C1 segment of cervical spinal cord (tissue), 14 donors: Measurements from ENCODE around the gene TNFSF8.
A peak's percentile ranks its signal among the peaks of the same experiment; 100 is the strongest.

Experiments
- DNase-seq, 14 donors: peaks; one replicate each; lab custom pipeline; 2025; lab: John Stamatoyannopoulos, UW

The TNFSF8 gene

GRCh38 chr9:114869845-114870244 lies 60.5 kb downstream of the TNFSF8 start:
- DNase-seq = no peak

GRCh38 chr9:114869378-114869777 lies 61.0 kb downstream of the TNFSF8 start:
- DNase-seq = no peak

GRCh38 chr9:114867327-114867726 lies 63.1 kb downstream of the TNFSF8 start:
- no peak for DNase-seq

- DNase-seq = no peak
These were observed 65.9 kb downstream of the TNFSF8 start for GRCh38 chr9:114864471-114864870.

GRCh38 chr9:114861922-114862605 lies 68.3 kb downstream of the TNFSF8 start:
- DNase-seq = no peak

GRCh38 chr9:114861273-114861672 lies 69.1 kb downstream of the TNFSF8 start:
- DNase-seq = no peak

- DNase-seq = no peak
These were observed 70.2 kb downstream of the TNFSF8 start for GRCh38 chr9:114860187-114860586.

GRCh38 chr9:114856942-114857315 lies 73.5 kb downstream of the TNFSF8 start:
- DNase-seq = no peak

GRCh38 chr9:114856215-114856941 lies 74.0 kb downstream of the TNFSF8 start:
- DNase-seq = no peak

- DNase-seq = no peak
These were observed 74.9 kb downstream of the TNFSF8 start for GRCh38 chr9:114855488-114855887.

GRCh38 chr9:114854736-114855355 lies 75.5 kb downstream of the TNFSF8 start:
- peak in 1 of 14 donors; percentile 4 for DNase-seq

- no peak for DNase-seq
These were observed 77.1 kb downstream of the TNFSF8 start for GRCh38 chr9:114853071-114853855.

GRCh38 chr9:114852050-114852594 lies 78.3 kb downstream of the TNFSF8 start:
- DNase-seq = peak in 1 of 14 donors; percentile 2

GRCh38 chr9:114851306-114851705 lies 79.1 kb downstream of the TNFSF8 start:
- DNase-seq = no peak
